WTC11 (cell line): ENCODE data around the gene PTPRG. TPM values are rescaled to one million over a fixed set of nuclear protein-coding genes. Genes with fewer than 3 reads are reported as not detected.

Experiments
- ATAC-seq: fragments of 200-7000 bp; cut with Tn5 transposase; 2 replicates; pipeline ENCODE4 v1.10.0; 2021; ENCODE audit warnings: mild to moderate bottlenecking, moderate library complexity
- CTCF ChIA-PET: fragments of 300-600 bp; sonication (Branson Sonifier 250); formaldehyde crosslinking; loops from one replicate; lab custom pipeline; 2021; ENCODE audit warnings: antibody characterized with exemption; lab: Charles Lee
- POLR2A ChIA-PET: fragments of 350-600 bp; sonication (Branson Sonifier 250); formaldehyde crosslinking; loops from one replicate; lab custom pipeline; 2021; ENCODE audit warnings: antibody characterized with exemption; lab: Charles Lee
- DNase-seq: peaks from one replicate; pipeline ENCODE4 v3.0.0; 2021; ENCODE audit warnings: low spot score
- H3K27ac Mint-ChIP-seq: 2 replicates; pipeline ENCODE4 v1.8.0; 2021; ENCODE audit warnings: mixed read lengths
- H3K27me3 Mint-ChIP-seq: 2 replicates; pipeline ENCODE4 v1.8.0; 2021; ENCODE audit warnings: low read depth, mild to moderate bottlenecking, moderate library complexity, mixed read lengths
- H3K36me3 Mint-ChIP-seq: 2 replicates; pipeline ENCODE4 v1.8.0; 2021; ENCODE audit warnings: mixed read lengths
- H3K4me1 Mint-ChIP-seq: 2 replicates; pipeline ENCODE4 v1.8.0; 2022; ENCODE audit warnings: mixed read lengths
- H3K4me3 Mint-ChIP-seq: 2 replicates; pipeline ENCODE4 v1.8.0; 2021; ENCODE audit warnings: mild to moderate bottlenecking, moderate library complexity, mixed read lengths
- H3K9me3 Mint-ChIP-seq: 2 replicates; pipeline ENCODE4 v1.8.0; 2021; ENCODE audit warnings: mixed read lengths
- ATF3 ChIP-seq: sonication (generic); formaldehyde crosslinking; conservative IDR thresholded peaks from 2 replicates; pipeline ENCODE4 v1.8.1; 2022; ENCODE audit warnings: mild to moderate bottlenecking, missing genetic modification reagents
- E2F1 ChIP-seq: sonication (generic); formaldehyde crosslinking; IDR thresholded peaks from 2 replicates; pipeline ENCODE4 v1.8.0; 2022; ENCODE audit warnings: mild to moderate bottlenecking, missing genetic modification reagents
- GABPB1 ChIP-seq: sonication (generic); formaldehyde crosslinking; IDR thresholded peaks from 2 replicates; pipeline ENCODE4 v1.8.1; 2023; ENCODE audit warnings: mild to moderate bottlenecking, missing genetic modification reagents
- JAZF1 ChIP-seq: fragments of 250-450 bp; sonication (Bioruptor Pico); IDR thresholded peaks from 2 replicates; pipeline ENCODE4 v1.9.0; 2021; ENCODE audit warnings: moderate library complexity, mild to moderate bottlenecking, inconsistent platforms
- JUN ChIP-seq: sonication (generic); formaldehyde crosslinking; IDR thresholded peaks from 2 replicates; pipeline ENCODE4 v1.8.0; 2023; ENCODE audit warnings: mild to moderate bottlenecking, missing genetic modification reagents
- NFATC4 ChIP-seq: fragments of 250-450 bp; sonication (Bioruptor Pico); IDR thresholded peaks from 2 replicates; pipeline ENCODE4 v1.9.0; 2021; ENCODE audit warnings: mild to moderate bottlenecking
- NFE2L1 ChIP-seq: sonication (generic); formaldehyde crosslinking; IDR thresholded peaks from 2 replicates; pipeline ENCODE4 v1.8.1; 2023; ENCODE audit warnings: missing genetic modification reagents
- NFYB ChIP-seq: sonication (generic); formaldehyde crosslinking; conservative IDR thresholded peaks from 2 replicates; pipeline ENCODE4 v1.8.0; 2022; ENCODE audit warnings: low read depth, missing genetic modification reagents
- NR1H2 ChIP-seq: sonication (generic); formaldehyde crosslinking; IDR thresholded peaks from 2 replicates; pipeline ENCODE4 v1.9.0; 2021; ENCODE audit warnings: mild to moderate bottlenecking, moderate library complexity, missing genetic modification reagents
- NR2C2 ChIP-seq: sonication (generic); formaldehyde crosslinking; IDR thresholded peaks from 2 replicates; pipeline ENCODE4 v1.8.0; 2022; ENCODE audit warnings: mild to moderate bottlenecking, missing genetic modification reagents
- OVOL2 ChIP-seq: fragments of 250-450 bp; sonication (Bioruptor Pico); IDR thresholded peaks from 2 replicates; pipeline ENCODE4 v1.9.0; 2021; ENCODE audit warnings: mild to moderate bottlenecking, borderline replicate concordance
- SMAD4 ChIP-seq: sonication (generic); formaldehyde crosslinking; IDR thresholded peaks from 2 replicates; pipeline ENCODE4 v1.8.0; 2022; ENCODE audit warnings: mild to moderate bottlenecking, missing genetic modification reagents
- SOX15 ChIP-seq: fragments of 250-450 bp; sonication (Bioruptor Pico); IDR thresholded peaks from 2 replicates; pipeline ENCODE4 v1.9.0; 2021; ENCODE audit warnings: mild to moderate bottlenecking
- SP1 ChIP-seq: sonication (generic); formaldehyde crosslinking; conservative IDR thresholded peaks from 2 replicates; pipeline ENCODE4 v1.8.1; 2022; ENCODE audit warnings: missing genetic modification reagents
- STAT6 ChIP-seq: sonication (generic); formaldehyde crosslinking; conservative IDR thresholded peaks from 2 replicates; pipeline ENCODE4 v1.8.1; 2023; ENCODE audit warnings: mild to moderate bottlenecking, low read depth, missing genetic modification reagents, moderate library complexity
- TEAD1 ChIP-seq: sonication (generic); formaldehyde crosslinking; IDR thresholded peaks from 2 replicates; pipeline ENCODE4 v1.8.0; 2022; ENCODE audit warnings: mild to moderate bottlenecking, missing genetic modification reagents
- TEAD4 ChIP-seq: sonication (generic); formaldehyde crosslinking; IDR thresholded peaks from 2 replicates; pipeline ENCODE4 v1.8.0; 2022; ENCODE audit warnings: mild to moderate bottlenecking, missing genetic modification reagents
- TP53 ChIP-seq: sonication (generic); formaldehyde crosslinking; IDR thresholded peaks from 2 replicates; pipeline ENCODE4 v1.8.1; 2023; ENCODE audit warnings: mild to moderate bottlenecking, missing genetic modification reagents
- ZBTB21 ChIP-seq: sonication (generic); formaldehyde crosslinking; IDR thresholded peaks from 2 replicates; pipeline ENCODE4 v1.8.1; 2023; ENCODE audit warnings: mild to moderate bottlenecking, missing genetic modification reagents, borderline replicate concordance
- ZNF138 ChIP-seq: sonication (generic); formaldehyde crosslinking; conservative IDR thresholded peaks from 2 replicates; pipeline ENCODE4 v1.8.1; 2022; ENCODE audit warnings: mild to moderate bottlenecking, moderate library complexity, missing genetic modification reagents
- ZNF263 ChIP-seq: sonication (generic); formaldehyde crosslinking; IDR thresholded peaks from 2 replicates; pipeline ENCODE4 v1.8.1; 2022; ENCODE audit warnings: low read depth, mild to moderate bottlenecking, moderate library complexity, missing genetic modification reagents
- ZNF512 ChIP-seq: sonication (generic); formaldehyde crosslinking; IDR thresholded peaks from 2 replicates; pipeline ENCODE4 v1.8.1; 2022; ENCODE audit warnings: missing genetic modification reagents, borderline replicate concordance
- total RNA-seq: library from RNA; stranded (reverse); gene quantifications from 3 replicates; pipeline ENCODE4 v1.2.3, GENCODE V29; 2021
- TF ChIP-seq, protein P1 (sequence below): sonication (generic); formaldehyde crosslinking; IDR thresholded peaks from 2 replicates; pipeline ENCODE4 v1.8.0; 2023; ENCODE audit warnings: missing genetic modification reagents, mild to moderate bottlenecking, borderline replicate concordance
- TF ChIP-seq, protein P2 (sequence below): sonication (generic); formaldehyde crosslinking; IDR thresholded peaks from 2 replicates; pipeline ENCODE4 v1.8.1; 2022; ENCODE audit warnings: mild to moderate bottlenecking, moderate library complexity, missing genetic modification reagents
- TF ChIP-seq, protein P3 (sequence below): sonication (generic); formaldehyde crosslinking; IDR thresholded peaks from 2 replicates; pipeline ENCODE4 v1.8.1; 2022; ENCODE audit warnings: low read depth, missing genetic modification reagents, borderline replicate concordance

Gene PTPRG
- total RNA-seq, 1 experiment from 2014 or later: 106 TPM

GRCh38 chr3:61964566-61964965 is 403.2 kb downstream of the PTPRG start:
- TF ChIP-seq GABPB1 (no peak), E2F1 (no peak), SOX15 (CRISPR knock-in tag) (no peak), ZNF512 (CRISPR knock-in tag) (no peak), ZNF138 (CRISPR knock-in tag) (no peak), ATF3 (CRISPR knock-in tag) (no peak), ZBTB21 (CRISPR knock-in tag) (no peak), TP53 (CRISPR knock-in tag) (no peak), NFE2L1 (CRISPR knock-in tag) (no peak), TEAD1 (CRISPR knock-in tag) (no peak)
- ATAC-seq (no peak), DNase-seq (no peak)
- ChIA-PET CTCF (no interaction called here), POLR2A (no interaction called here)
- peaks cover 49% of the 10 kb centered on the region for H3K4me1 Mint-ChIP-seq
- no peaks in the 10 kb centered on the region for H3K9me3 Mint-ChIP-seq
- H3K4me3 Mint-ChIP-seq: no peak overlapping the region
- no peaks in the 10 kb centered on the region for H3K27me3 Mint-ChIP-seq
- H3K36me3 Mint-ChIP-seq: no peaks in the 10 kb centered on the region
- peak overlapping the region; percentile 13; the same call in 1 of the 2 replicates for H3K27ac Mint-ChIP-seq

DNA sequence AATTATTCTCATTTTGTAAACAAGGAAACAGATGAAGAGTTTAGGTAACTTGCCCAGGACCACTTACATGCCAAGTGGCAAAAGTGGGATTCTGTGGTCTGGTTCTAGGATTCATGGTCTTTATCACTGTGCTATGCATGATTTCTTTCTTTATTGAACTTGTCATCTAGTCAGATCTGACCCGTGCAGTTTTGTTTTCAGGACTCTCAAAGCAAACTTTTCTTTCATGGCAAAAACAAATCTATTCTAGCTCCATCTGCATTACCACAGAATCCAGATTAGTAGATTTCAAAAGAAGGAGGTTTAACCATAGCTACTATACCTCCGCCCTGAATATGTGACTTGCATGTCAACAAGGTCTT is 404.4 kb downstream of the PTPRG start:
- Mint-ChIP-seq H3K4me3 (no peak overlapping the region), H3K9me3 (no peaks in the 10 kb centered on the region), H3K27me3 (no peaks in the 10 kb centered on the region), H3K27ac (peak overlapping the region; percentile 43; the same call in 1 of the 2 replicates), H3K36me3 (no peaks in the 10 kb centered on the region), H3K4me1 (peaks cover 37% of the 10 kb centered on the region)
- DNase-seq: no peak
- CTCF ChIA-PET: no interaction called here
- POLR2A ChIA-PET: interaction anchor here (0.6 kb wide), 1 partner anchor 20 kb away, joined by 3 read pairs; no protein-coding TSS in a partner anchor
- TF ChIP-seq NR1H2 (CRISPR knock-in tag) (no peak), STAT6 (CRISPR knock-in tag) (no peak), ZNF263 (CRISPR knock-in tag) (no peak), SOX15 (CRISPR knock-in tag) (no peak), NR2C2 (CRISPR knock-in tag) (no peak), OVOL2 (no peak), NFYB (CRISPR knock-in tag) (no peak), JAZF1 (CRISPR knock-in tag) (no peak), JUN (no peak), SP1 (CRISPR knock-in tag) (no peak), TEAD4 (CRISPR knock-in tag) (no peak), SMAD4 (CRISPR knock-in tag) (no peak), NFATC4 (CRISPR knock-in tag) (no peak)
- TF ChIP-seq, protein P1, sequence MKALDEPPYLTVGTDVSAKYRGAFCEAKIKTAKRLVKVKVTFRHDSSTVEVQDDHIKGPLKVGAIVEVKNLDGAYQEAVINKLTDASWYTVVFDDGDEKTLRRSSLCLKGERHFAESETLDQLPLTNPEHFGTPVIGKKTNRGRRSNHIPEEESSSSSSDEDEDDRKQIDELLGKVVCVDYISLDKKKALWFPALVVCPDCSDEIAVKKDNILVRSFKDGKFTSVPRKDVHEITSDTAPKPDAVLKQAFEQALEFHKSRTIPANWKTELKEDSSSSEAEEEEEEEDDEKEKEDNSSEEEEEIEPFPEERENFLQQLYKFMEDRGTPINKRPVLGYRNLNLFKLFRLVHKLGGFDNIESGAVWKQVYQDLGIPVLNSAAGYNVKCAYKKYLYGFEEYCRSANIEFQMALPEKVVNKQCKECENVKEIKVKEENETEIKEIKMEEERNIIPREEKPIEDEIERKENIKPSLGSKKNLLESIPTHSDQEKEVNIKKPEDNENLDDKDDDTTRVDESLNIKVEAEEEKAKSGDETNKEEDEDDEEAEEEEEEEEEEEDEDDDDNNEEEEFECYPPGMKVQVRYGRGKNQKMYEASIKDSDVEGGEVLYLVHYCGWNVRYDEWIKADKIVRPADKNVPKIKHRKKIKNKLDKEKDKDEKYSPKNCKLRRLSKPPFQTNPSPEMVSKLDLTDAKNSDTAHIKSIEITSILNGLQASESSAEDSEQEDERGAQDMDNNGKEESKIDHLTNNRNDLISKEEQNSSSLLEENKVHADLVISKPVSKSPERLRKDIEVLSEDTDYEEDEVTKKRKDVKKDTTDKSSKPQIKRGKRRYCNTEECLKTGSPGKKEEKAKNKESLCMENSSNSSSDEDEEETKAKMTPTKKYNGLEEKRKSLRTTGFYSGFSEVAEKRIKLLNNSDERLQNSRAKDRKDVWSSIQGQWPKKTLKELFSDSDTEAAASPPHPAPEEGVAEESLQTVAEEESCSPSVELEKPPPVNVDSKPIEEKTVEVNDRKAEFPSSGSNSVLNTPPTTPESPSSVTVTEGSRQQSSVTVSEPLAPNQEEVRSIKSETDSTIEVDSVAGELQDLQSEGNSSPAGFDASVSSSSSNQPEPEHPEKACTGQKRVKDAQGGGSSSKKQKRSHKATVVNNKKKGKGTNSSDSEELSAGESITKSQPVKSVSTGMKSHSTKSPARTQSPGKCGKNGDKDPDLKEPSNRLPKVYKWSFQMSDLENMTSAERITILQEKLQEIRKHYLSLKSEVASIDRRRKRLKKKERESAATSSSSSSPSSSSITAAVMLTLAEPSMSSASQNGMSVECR (CRISPR knock-in tag): no peak
- TF ChIP-seq, protein P2, sequence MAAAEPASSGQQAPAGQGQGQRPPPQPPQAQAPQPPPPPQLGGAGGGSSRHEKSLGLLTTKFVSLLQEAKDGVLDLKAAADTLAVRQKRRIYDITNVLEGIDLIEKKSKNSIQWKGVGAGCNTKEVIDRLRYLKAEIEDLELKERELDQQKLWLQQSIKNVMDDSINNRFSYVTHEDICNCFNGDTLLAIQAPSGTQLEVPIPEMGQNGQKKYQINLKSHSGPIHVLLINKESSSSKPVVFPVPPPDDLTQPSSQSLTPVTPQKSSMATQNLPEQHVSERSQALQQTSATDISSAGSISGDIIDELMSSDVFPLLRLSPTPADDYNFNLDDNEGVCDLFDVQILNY (CRISPR knock-in tag): no peak
- TF ChIP-seq, protein P3, sequence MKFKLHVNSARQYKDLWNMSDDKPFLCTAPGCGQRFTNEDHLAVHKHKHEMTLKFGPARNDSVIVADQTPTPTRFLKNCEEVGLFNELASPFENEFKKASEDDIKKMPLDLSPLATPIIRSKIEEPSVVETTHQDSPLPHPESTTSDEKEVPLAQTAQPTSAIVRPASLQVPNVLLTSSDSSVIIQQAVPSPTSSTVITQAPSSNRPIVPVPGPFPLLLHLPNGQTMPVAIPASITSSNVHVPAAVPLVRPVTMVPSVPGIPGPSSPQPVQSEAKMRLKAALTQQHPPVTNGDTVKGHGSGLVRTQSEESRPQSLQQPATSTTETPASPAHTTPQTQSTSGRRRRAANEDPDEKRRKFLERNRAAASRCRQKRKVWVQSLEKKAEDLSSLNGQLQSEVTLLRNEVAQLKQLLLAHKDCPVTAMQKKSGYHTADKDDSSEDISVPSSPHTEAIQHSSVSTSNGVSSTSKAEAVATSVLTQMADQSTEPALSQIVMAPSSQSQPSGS (CRISPR knock-in tag): no peak
- TF ChIP-seq, all 79 proteins: peak for 0
- ATAC-seq: no peak
